ENCODE results near the gene PALMD. TPM values are rescaled to one million over a fixed set of nuclear protein-coding genes. Genes with fewer than 3 reads are reported as not detected.

PALMD gene
- total RNA-seq, 1 donor from 2014 or later: 106 TPM

Other genes starting within 250 kb of the PALMD start
- 1.1 and 2.9 TPM in 2 replicates for gene FRRS1, start 120.5 kb downstream of the PALMD start, total RNA-seq
- 9.9 and 15.4 TPM in 2 replicates for gene AGL, start 204.2 kb downstream of the PALMD start, total RNA-seq